HepG2 (cell line): ENCODE data around the gene MYO1B. TPM values are rescaled to one million over a fixed set of nuclear protein-coding genes. Genes with fewer than 3 reads are reported as not detected.

Experiments used
- ATAC-seq: fragments of 200-7000 bp; cut with Tn5 transposase; 3 replicates; pipeline ENCODE4 v1.9.1; 2020; ENCODE audit warnings: mild to moderate bottlenecking, moderate library complexity
- BruUV-seq: library from RNA; stranded (reverse); fragments of 400-500 nt; replicated peaks from 2 replicates; lab custom pipeline; 2021; lab: Mats Ljungman, UMichigan
- CTCF ChIA-PET: fragments of 300-600 bp; formaldehyde crosslinking; extraction: SDS; loops from one replicate; lab custom pipeline; 2021; ENCODE audit warnings: low total read pairs, inconsistent platforms, low intra/inter-chr PET ratio; lab: Yijun Ruan, JAX
- POLR2A ChIA-PET: fragments of 350-600 bp; sonication (Branson Sonifier 250); formaldehyde crosslinking; loops from one replicate; lab custom pipeline; 2020; ENCODE audit warnings: antibody characterized with exemption, inconsistent platforms; lab: Yijun Ruan, JAX
- DNase-seq: peaks from one replicate; pipeline ENCODE4 v3.0.0-alpha.2; 2015; ENCODE audit warnings: low spot score
- FAIRE-seq: peaks from 3 replicates; lab custom pipeline; 2011; peaks lifted over from hg19 to GRCh38; lab: Jason Lieb, UNC
- H2AFZ ChIP-seq: one replicate; pipeline ENCODE4 v1.6.1; 2011; ENCODE audit warnings: low read length, inconsistent platforms
- H3K27ac ChIP-seq: fragments of 300-600 bp; 3 replicates; pipeline ENCODE4 v1.8.0; 2011; ENCODE audit warnings: mixed run types, mild to moderate bottlenecking, mixed read lengths, low read length, inconsistent platforms; ENCODE audit not compliant: insufficient read depth; ENCODE audit errors: extremely low read length
- H3K27me3 ChIP-seq, 2 experiments: fragments of 200-600 bp in 1 of 2; 2 replicates in 1 of 2; 3 replicates in 1 of 2; pipeline versions ENCODE4 v1.6.0 to v1.8.0; 2011; ENCODE audit warnings: low read length in 2 of 2, mild to moderate bottlenecking in 2 of 2, moderate library complexity in 2 of 2, inconsistent platforms in 1 of 2; ENCODE audit not compliant: insufficient read depth in 2 of 2, control insufficient read depth in 1 of 2
- H3K36me3 ChIP-seq, 2 experiments: fragments of 200-600 bp in 1 of 2; replicated peaks in 1 of 2; 2 replicates in 1 of 2; 3 replicates in 1 of 2; pipeline versions ENCODE4 v1.5.1 to v1.8.0; 2011; ENCODE audit warnings: low read length in 2 of 2, inconsistent platforms in 1 of 2; ENCODE audit not compliant: insufficient read depth in 2 of 2, control insufficient read depth in 1 of 2
- H3K4me1 ChIP-seq: 2 replicates; pipeline ENCODE4 v1.5.1; 2012; ENCODE audit warnings: low read length, inconsistent platforms; ENCODE audit not compliant: insufficient read depth
- H3K4me2 ChIP-seq: 2 replicates; pipeline ENCODE4 v1.6.0; 2011; ENCODE audit warnings: low read depth, low read length, inconsistent platforms
- H3K4me3 ChIP-seq, 3 experiments: fragments of 200-600 bp in 1 of 3; sonication (generic), shearing (Covaris generic) in 1 of 3; replicated peaks in 1 of 3; 2 replicates each; pipeline ENCODE4 v1.5.1; 2011 to 2016; ENCODE audit warnings: low read length in 3 of 3, inconsistent platforms in 2 of 3, low read depth in 2 of 3, mild to moderate bottlenecking in 2 of 3, control low read depth in 1 of 3, mixed read lengths in 1 of 3; ENCODE audit not compliant: insufficient read depth in 1 of 3
- H3K79me2 ChIP-seq: one replicate; pipeline ENCODE4 v1.6.1; 2011; ENCODE audit warnings: low read length, inconsistent platforms; ENCODE audit not compliant: insufficient read depth
- H3K9ac ChIP-seq: 2 replicates; pipeline ENCODE4 v1.6.0; 2011; ENCODE audit warnings: mild to moderate bottlenecking, low read depth, low read length, inconsistent platforms; ENCODE audit not compliant: insufficient read depth
- H3K9me3 ChIP-seq: 2 replicates; pipeline ENCODE4 v1.5.1; 2012; ENCODE audit warnings: mild to moderate bottlenecking, low read length
- H4K20me1 ChIP-seq: 2 replicates; pipeline ENCODE4 v1.6.0; 2011; ENCODE audit warnings: inconsistent platforms, mild to moderate bottlenecking, low read length, moderate library complexity; ENCODE audit not compliant: insufficient read depth
- AGO2 ChIP-seq: fragments of 200-400 bp; formaldehyde crosslinking; optimal IDR thresholded peaks from 2 replicates; pipeline ENCODE3; 2017; ENCODE audit warnings: mild to moderate bottlenecking, low read depth, low read length, moderate library complexity
- MAFF ChIP-seq: IDR thresholded peaks from 2 replicates; pipeline ENCODE4 v1.6.1; 2011; ENCODE audit warnings: low read depth, low read length, improper control_type of control experiment
- MAFK ChIP-seq, 2 experiments: IDR thresholded peaks in 1 of 2; conservative IDR thresholded peaks in 1 of 2; 2 replicates each; pipeline ENCODE4 v1.6.1; 2011; ENCODE audit warnings: improper control_type of control experiment in 2 of 2, low read length in 2 of 2
- PATZ1 ChIP-seq: sonication (generic); formaldehyde crosslinking; IDR thresholded peaks from 2 replicates; pipeline ENCODE4 v1.4.0; 2020; ENCODE audit warnings: missing genetic modification reagents
- ZNF558 ChIP-seq: sonication (generic); formaldehyde crosslinking; IDR thresholded peaks from 2 replicates; pipeline ENCODE4 v1.9.0; 2022; ENCODE audit warnings: mild to moderate bottlenecking, missing genetic modification reagents, borderline replicate concordance
- ZSCAN29 ChIP-seq: sonication (generic); formaldehyde crosslinking; conservative IDR thresholded peaks from 2 replicates; pipeline ENCODE4 v1.4.0; 2020; ENCODE audit warnings: mild to moderate bottlenecking, missing genetic modification reagents
- WGBS: methylation state at CpG from one replicate; pipeline ENCODE4 v1.1.6; 2017; ENCODE audit warnings: low lambda C conversion rate; 5-methylcytosine and 5-hydroxymethylcytosine counted together
- in situ Hi-C: cut with HindIII; loops from 2 replicates; pipeline ENCODE4 v1.10.0; 2017; ENCODE audit warnings: low pct_unique_long_range_greater_than_20kb; ENCODE audit not compliant: extremely low pct_ligation_motif_present
- intact Hi-C: fragments of 100-400 bp; cut with micrococcal nuclease; formaldehyde crosslinking; loops from one replicate; pipeline ENCODE4 v1.10.0; 2022; ENCODE audit not compliant: unreplicated experiment
- polyA plus RNA-seq, 8 experiments: library from polyadenylated mRNA; depleted of rRNA in 3 of 8; stranded (reverse) in 7 of 8; unstranded in 1 of 8; fragments of >200 nt; fragmentation: Illumina TruSeq in 4 of 8; extraction: Trizol in 4 of 8; gene quantifications; 2 replicates each; pipeline versions ENCODE4 v1.2.1 to v1.2.3, GENCODE V29; 2011 to 2016; ENCODE audit warnings: low read depth in 4 of 8, missing spikeins in 1 of 8, mixed read lengths in 1 of 8; ENCODE audit not compliant: insufficient read depth in 1 of 8
- total RNA-seq, 5 experiments: library from RNA; depleted of rRNA; stranded (reverse); fragments of >200 nt; fragmentation: Illumina TruSeq; extraction: Trizol; gene quantifications; 2 replicates each; pipeline ENCODE4 v1.2.3, GENCODE V29; 2016; ENCODE audit warnings: low read depth in 1 of 5

MYO1B gene
- total and polyA plus RNA-seq, 2 of the 13 experiments (the other 11 are each of a cell fraction or from before 2014, with no cell fraction given), result 36.9 to 89.8 TPM

- Histone ChIP-seq H3K36me3 (no peaks in the 10 kb centered on the region), H4K20me1 (no peaks in the 10 kb centered on the region), H3K9me3 (no peaks in the 10 kb centered on the region), H3K4me3 (no peak overlapping the region), H3K27me3 (no peaks in the 10 kb centered on the region), H3K9ac (no peak overlapping the region), H3K79me2 (no peaks in the 10 kb centered on the region), H3K27ac (no peak overlapping the region), H3K4me1 (peaks cover 27% of the 10 kb centered on the region), H3K4me2 (no peak overlapping the region), H2AFZ (no peak overlapping the region)
- in situ Hi-C loops, result loop anchor here (5.0 kb wide), 1 partner anchor 302 kb away; no protein-coding TSS in a partner anchor
- TF ChIP-seq ZNF558 (CRISPR knock-in tag) (no peak), AGO2 (no peak), ZSCAN29 (no peak)
- ATAC-seq (no peak), DNase-seq (no peak), FAIRE-seq (no peak)
- WGBS, result 73% methylated on average over 2 of the region's 2 CpGs
- no TSS peak for BruUV-seq
- intact Hi-C loops, result no loop called here
- POLR2A ChIA-PET, result interaction anchor here (1.1 kb wide), 1 partner anchor 26 kb away, joined by 4 read pairs; no protein-coding TSS in a partner anchor
- CTCF ChIA-PET, result no interaction called here
Observed at GRCh38 chr2:191220671-191221070, 24.5 kb upstream of the MYO1B start.

- POLR2A ChIA-PET, result no interaction called here
- Histone ChIP-seq H3K27ac (no peak overlapping the region), H3K9ac (no peak overlapping the region), H3K4me2 (no peak overlapping the region), H3K27me3 (no peaks in the 10 kb centered on the region), H3K79me2 (no peaks in the 10 kb centered on the region), H3K4me1 (peaks cover 27% of the 10 kb centered on the region), H3K36me3 (no peaks in the 10 kb centered on the region), H3K4me3 (no peak overlapping the region), H2AFZ (no peak overlapping the region), H3K9me3 (no peaks in the 10 kb centered on the region), H4K20me1 (no peaks in the 10 kb centered on the region)
- CTCF ChIA-PET, result no interaction called here
- no peak for FAIRE-seq
- intact Hi-C loops, result no loop called here
- WGBS, result 60% methylated on average over 5 of the region's 5 CpGs
- BruUV-seq, result no TSS peak
- ATAC-seq, result no peak
- DNase-seq, result no peak
- in situ Hi-C loops, result loop anchor here (5.0 kb wide), 1 partner anchor 301 kb away; no protein-coding TSS in a partner anchor
- TF ChIP-seq MAFK (conservative IDR thresholded peaks at IDR 0.05 in 1 of 2, IDR thresholded peaks at IDR 0.05 in 1 of 2; ENCODE audit: low read length in 2 of 2), result peak; percentile 30 to 72
- peak; percentile 60 for TF ChIP-seq MAFF
- no peak for TF ChIP-seq PATZ1 (CRISPR knock-in tag)
Observed at GRCh38 chr2:191221666-191222065, 23.5 kb upstream of the MYO1B start.
